ENCODE data around the gene AQP10.

- TF ChIP-seq EP300 (IDR thresholded peaks at IDR 0.05; ENCODE audit: borderline replicate concordance) (no peak), TCF12 (IDR thresholded peaks at IDR 0.05; ENCODE audit: low read depth) (no peak), CEBPB (IDR thresholded peaks at IDR 0.05) (no peak), TAF1 (IDR thresholded peaks at IDR 0.05; ENCODE audit: low read depth) (no peak)
Measured at GRCh38 chr1:154316704-154317103, 4.2 kb upstream of the AQP10 start.

All from Ishikawa (cell line).